Uterus (tissue), 2 donors: Measurements from ENCODE around the gene DNAJC11.

Source experiments
- POLR2A ChIP-seq, 2 donors: fragments of 450-650 bp; IDR thresholded peaks; one replicate each; pipeline ENCODE4 v1.6.1; 2016; ENCODE audit warnings: antibody characterized with exemption in 2 of 2, mild to moderate bottlenecking in 1 of 2, moderate library complexity in 1 of 2
- TF ChIP-seq, protein P1 (sequence below), 4 experiments: fragments of 200-600 bp in 2 of 4; fragments of 450-650 bp in 2 of 4; sonication (generic) in 2 of 4; IDR thresholded peaks; one replicate each; pipeline ENCODE4 v1.5.1; 2016 to 2019; ENCODE audit warnings: antibody characterized with exemption in 4 of 4, mild to moderate bottlenecking in 2 of 4, moderate library complexity in 1 of 4

- TF ChIP-seq, protein P1, sequence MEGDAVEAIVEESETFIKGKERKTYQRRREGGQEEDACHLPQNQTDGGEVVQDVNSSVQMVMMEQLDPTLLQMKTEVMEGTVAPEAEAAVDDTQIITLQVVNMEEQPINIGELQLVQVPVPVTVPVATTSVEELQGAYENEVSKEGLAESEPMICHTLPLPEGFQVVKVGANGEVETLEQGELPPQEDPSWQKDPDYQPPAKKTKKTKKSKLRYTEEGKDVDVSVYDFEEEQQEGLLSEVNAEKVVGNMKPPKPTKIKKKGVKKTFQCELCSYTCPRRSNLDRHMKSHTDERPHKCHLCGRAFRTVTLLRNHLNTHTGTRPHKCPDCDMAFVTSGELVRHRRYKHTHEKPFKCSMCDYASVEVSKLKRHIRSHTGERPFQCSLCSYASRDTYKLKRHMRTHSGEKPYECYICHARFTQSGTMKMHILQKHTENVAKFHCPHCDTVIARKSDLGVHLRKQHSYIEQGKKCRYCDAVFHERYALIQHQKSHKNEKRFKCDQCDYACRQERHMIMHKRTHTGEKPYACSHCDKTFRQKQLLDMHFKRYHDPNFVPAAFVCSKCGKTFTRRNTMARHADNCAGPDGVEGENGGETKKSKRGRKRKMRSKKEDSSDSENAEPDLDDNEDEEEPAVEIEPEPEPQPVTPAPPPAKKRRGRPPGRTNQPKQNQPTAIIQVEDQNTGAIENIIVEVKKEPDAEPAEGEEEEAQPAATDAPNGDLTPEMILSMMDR (IDR thresholded peaks at IDR 0.05): no peak
- TF ChIP-seq POLR2A (IDR thresholded peaks at IDR 0.05): no peak
These were observed 46.1 kb upstream of the DNAJC11 start for GRCh38 chr1:6747674-6748073.
